Uterus (tissue), 4 donors: Measurements from ENCODE around the gene CCDC201. TPM values are rescaled to one million over a fixed set of nuclear protein-coding genes. Genes with fewer than 3 reads are reported as not detected.

ENCODE experiments used
- DNase-seq, 2 donors: peaks; one replicate each; pipeline ENCODE4 v3.0.0-alpha.2; 2019 to 2020
- H3K27ac ChIP-seq, 2 donors: fragments of 200-600 bp; sonication (generic); 1 replicate in 1 of 2; 2 replicates in 1 of 2; pipeline ENCODE4 v1.5.1; 2016 to 2018
- H3K27me3 ChIP-seq, 2 donors: fragments of 200-600 bp; sonication (generic); one replicate each; pipeline ENCODE4 v1.5.1; 2018 to 2019; ENCODE audit warnings: control low read depth in 1 of 2
- H3K36me3 ChIP-seq, 2 donors: fragments of 200-600 bp; sonication (generic); one replicate each; pipeline ENCODE4 v1.5.1; 2019; ENCODE audit warnings: control low read depth in 1 of 2
- H3K4me1 ChIP-seq, 2 donors: fragments of 200-600 bp; sonication (generic); one replicate each; pipeline ENCODE4 v1.5.1; 2018 to 2019; ENCODE audit warnings: control low read depth in 1 of 2
- H3K4me3 ChIP-seq, 2 donors: fragments of 200-600 bp; sonication (generic); 1 replicate in 1 of 2; 2 replicates in 1 of 2; pipeline ENCODE4 v1.5.1; 2018 to 2019; ENCODE audit warnings: mild to moderate bottlenecking in 1 of 2
- H3K9me3 ChIP-seq, 2 donors: fragments of 200-600 bp; sonication (generic); one replicate each; pipeline ENCODE4 v1.5.1; 2019; ENCODE audit warnings: control low read depth in 1 of 2
- POLR2A ChIP-seq, 2 donors: fragments of 450-650 bp; IDR thresholded peaks; one replicate each; pipeline ENCODE4 v1.6.1; 2016; ENCODE audit warnings: antibody characterized with exemption in 2 of 2, mild to moderate bottlenecking in 1 of 2, moderate library complexity in 1 of 2
- intact Hi-C: fragments of 100-400 bp; cut with DNase I; formaldehyde crosslinking; loops from one replicate; pipeline ENCODE4 v1.15.1; 2023; ENCODE audit warnings: low total_unique reads
- total RNA-seq, 4 donors: library from RNA; depleted of rRNA in 3 of 4; stranded (reverse); fragments of >200 nt in 3 of 4; gene quantifications; one replicate each; pipeline versions ENCODE4 v1.1.0 to v1.2.4, GENCODE V29; 2014 to 2023
- TF ChIP-seq, protein P1 (sequence below), 4 experiments: fragments of 200-600 bp in 2 of 4; fragments of 450-650 bp in 2 of 4; sonication (generic) in 2 of 4; IDR thresholded peaks; one replicate each; pipeline ENCODE4 v1.5.1; 2016 to 2019; ENCODE audit warnings: antibody characterized with exemption in 4 of 4, mild to moderate bottlenecking in 2 of 4, moderate library complexity in 1 of 4
- donor health status: DM: yes; HTN: yes; CAD: no.

Gene CCDC201
- total RNA-seq, 4 donors from 2014 or later: 0.21 TPM; not detected in 3

DNA sequence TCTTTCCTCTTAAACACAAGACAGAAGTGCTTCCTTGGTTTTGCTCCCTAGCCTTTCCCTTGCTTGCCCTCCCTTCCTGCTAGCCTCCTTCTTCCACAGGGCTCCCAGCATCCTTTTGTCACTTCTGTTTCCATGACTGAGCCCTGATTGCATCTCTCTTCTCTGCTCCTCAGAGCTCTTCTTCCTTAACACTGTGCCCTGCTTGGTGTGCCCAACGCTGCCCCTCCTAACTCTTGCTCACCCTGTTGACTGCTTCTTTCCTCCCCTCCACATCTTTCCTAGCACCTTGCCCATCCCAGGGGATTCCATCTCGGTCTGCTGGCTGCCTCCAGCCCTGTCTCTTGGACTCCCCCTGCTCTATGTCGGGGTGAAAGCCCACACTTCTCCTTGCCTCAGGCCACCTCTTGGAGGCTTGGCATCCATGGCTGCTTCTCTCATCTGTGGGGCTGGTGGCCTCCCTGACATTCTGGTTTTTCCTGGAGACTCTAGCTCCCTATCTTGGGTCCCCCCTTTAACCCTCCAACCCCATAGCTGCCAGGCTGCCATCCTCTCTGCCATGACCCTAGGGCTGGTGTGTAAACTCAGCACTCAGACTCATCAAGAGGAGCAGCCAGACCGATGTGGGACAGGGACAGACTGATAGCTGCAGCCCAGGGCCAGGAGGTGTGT lies 21.2 kb upstream of the CCDC201 start:
- no peaks in the 10 kb centered on the region for H3K27me3 ChIP-seq
- no peaks in the 10 kb centered on the region for H3K9me3 ChIP-seq
- TF ChIP-seq, protein P1, sequence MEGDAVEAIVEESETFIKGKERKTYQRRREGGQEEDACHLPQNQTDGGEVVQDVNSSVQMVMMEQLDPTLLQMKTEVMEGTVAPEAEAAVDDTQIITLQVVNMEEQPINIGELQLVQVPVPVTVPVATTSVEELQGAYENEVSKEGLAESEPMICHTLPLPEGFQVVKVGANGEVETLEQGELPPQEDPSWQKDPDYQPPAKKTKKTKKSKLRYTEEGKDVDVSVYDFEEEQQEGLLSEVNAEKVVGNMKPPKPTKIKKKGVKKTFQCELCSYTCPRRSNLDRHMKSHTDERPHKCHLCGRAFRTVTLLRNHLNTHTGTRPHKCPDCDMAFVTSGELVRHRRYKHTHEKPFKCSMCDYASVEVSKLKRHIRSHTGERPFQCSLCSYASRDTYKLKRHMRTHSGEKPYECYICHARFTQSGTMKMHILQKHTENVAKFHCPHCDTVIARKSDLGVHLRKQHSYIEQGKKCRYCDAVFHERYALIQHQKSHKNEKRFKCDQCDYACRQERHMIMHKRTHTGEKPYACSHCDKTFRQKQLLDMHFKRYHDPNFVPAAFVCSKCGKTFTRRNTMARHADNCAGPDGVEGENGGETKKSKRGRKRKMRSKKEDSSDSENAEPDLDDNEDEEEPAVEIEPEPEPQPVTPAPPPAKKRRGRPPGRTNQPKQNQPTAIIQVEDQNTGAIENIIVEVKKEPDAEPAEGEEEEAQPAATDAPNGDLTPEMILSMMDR (IDR thresholded peaks at IDR 0.05): no peak
- no peak for TF ChIP-seq POLR2A (IDR thresholded peaks at IDR 0.05)
- no peaks in the 10 kb centered on the region for H3K4me1 ChIP-seq
- no peaks in the 10 kb centered on the region for H3K36me3 ChIP-seq
- intact Hi-C loops: no loop called here
- H3K27ac ChIP-seq: no peak overlapping the region
- no peak for DNase-seq
- H3K4me3 ChIP-seq: no peak overlapping the region

DNA sequence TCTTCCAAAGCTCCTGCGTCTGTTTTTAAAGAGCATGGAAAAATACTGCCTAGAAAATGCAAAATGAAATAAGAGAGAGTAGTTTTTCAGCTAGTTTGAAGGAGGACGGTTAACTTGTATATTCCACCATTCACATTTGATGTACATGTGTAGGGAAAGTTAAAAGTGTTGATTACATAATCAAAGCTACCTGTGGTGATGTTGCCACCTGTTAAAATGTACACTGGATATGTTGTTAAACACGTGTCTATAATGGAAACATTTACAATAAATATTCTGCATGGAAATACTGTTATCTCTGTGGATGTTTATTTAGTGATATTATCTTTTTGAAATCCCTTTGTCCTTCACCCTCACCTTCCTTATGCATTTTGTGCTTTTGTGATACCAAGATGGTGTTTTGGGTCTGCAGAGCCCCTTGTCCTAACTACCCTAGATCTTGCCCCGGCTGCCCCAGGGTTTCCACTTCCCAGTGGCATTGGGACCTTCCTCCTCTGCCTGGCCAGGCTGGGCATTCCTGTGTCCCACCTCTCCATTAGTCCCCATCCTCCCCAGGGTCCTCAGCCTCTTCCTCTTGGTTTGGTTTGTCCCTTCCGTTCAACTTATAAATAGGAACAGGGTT lies 20.6 kb upstream of the CCDC201 start:
- TF ChIP-seq, protein P1 (IDR thresholded peaks at IDR 0.05): no peak
- no peak for TF ChIP-seq POLR2A (IDR thresholded peaks at IDR 0.05)
- Histone ChIP-seq H3K4me3 (no peak overlapping the region), H3K9me3 (no peaks in the 10 kb centered on the region), H3K4me1 (peaks cover 0 to 5% of the 10 kb centered on the region in 2 donors), H3K36me3 (no peaks in the 10 kb centered on the region), H3K27me3 (no peaks in the 10 kb centered on the region), H3K27ac (no peak overlapping the region)
- intact Hi-C loops: no loop called here
- no peak for DNase-seq

DNA sequence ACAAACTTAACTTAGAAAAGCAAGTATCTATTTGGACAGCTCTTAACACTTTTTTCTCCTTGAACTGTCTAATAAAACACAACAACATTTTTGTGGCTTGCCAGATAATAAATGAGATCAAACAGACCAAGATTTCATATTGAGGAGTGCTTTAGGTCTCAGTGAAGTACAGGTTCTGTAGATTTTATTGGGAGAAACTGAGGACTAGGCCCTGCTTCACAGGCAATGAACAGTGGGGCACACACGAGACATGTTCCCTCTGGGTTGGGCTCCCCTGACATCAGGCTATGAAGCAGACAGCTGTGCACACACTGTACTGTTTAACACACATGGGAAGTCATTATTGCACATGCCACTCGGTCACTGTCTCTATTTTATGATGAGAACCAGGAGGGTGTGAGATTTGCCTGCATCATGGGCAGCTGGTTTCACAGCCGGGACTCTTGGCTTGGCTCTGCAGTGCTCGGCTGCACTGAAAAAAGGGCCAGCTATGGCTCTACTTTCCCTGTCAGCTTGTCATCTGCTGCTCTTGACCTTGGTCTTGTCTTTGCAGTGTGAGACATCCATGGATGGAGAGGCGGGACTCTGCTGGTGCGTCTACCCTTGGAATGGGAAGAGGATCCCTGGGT lies 19.6 kb upstream of the CCDC201 start:
- DNase-seq: no peak
- no peak overlapping the region for H3K4me3 ChIP-seq
- no peaks in the 10 kb centered on the region for H3K9me3 ChIP-seq
- TF ChIP-seq, protein P1 (IDR thresholded peaks at IDR 0.05): no peak
- no peak for TF ChIP-seq POLR2A (IDR thresholded peaks at IDR 0.05)
- intact Hi-C loops: no loop called here
- H3K4me1 ChIP-seq: peaks cover 0 to 12% of the 10 kb centered on the region in 2 donors
- no peaks in the 10 kb centered on the region for H3K36me3 ChIP-seq
- no peaks in the 10 kb centered on the region for H3K27me3 ChIP-seq
- H3K27ac ChIP-seq: no peak overlapping the region

DNA sequence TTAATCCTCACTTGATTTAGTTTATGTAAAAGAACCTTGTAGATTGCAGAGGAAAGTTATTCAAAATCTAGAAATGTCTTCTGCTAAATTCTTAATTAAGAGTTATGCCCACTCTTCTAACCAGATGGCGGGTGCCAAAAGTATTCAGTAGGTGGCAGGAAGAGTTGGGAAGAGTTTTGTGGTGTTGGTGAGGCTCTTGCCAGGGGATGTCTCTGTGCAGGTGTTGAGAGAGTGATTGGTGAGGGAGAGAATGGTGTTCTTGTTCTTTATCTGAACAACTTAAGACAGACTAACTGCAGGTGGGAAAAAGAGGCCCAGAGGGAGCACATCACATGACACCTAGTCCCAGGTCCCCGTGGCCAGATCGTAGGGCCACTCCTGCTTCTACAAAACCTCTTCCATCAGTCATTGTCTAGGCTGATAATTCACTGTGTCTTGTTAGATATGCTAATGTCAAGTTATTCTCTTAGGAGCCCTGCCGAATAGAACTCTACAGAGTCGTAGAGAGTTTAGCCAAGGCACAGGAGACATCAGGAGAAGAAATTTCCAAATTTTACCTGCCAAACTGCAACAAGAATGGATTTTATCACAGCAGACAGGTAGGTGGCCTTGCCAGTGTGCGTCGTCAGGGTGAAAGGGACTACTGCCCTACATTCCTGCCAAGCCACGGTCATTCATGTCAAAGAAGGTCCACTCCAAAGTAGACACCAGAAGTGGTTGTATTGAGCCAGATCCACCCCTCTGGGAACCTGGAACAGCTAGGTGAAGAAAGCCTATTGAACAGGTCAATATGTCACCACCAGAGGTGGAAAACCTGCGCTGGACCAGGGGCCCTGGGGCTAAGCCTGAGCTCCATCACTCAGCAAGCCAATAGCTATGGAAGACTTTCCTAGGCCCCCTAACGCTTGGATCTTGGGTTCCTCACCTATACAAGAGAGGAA lies 18.9 kb upstream of the CCDC201 start:
- Histone ChIP-seq H3K4me3 (no peak overlapping the region), H3K27me3 (no peaks in the 10 kb centered on the region), H3K4me1 (peaks cover 0 to 12% of the 10 kb centered on the region in 2 donors), H3K27ac (no peak overlapping the region), H3K36me3 (no peaks in the 10 kb centered on the region), H3K9me3 (no peaks in the 10 kb centered on the region)
- intact Hi-C loops: no loop called here
- DNase-seq: no peak
- TF ChIP-seq, protein P1 (IDR thresholded peaks at IDR 0.05): no peak
